SU-DHL-6 (cell line): Measurements from ENCODE around the gene TIRAP.

Experiments
- H2AFZ ChIP-seq: fragments of 200-600 bp; sonication (generic); 2 replicates; pipeline ENCODE4 v1.6.1; 2014; ENCODE audit warnings: low read depth, mild to moderate bottlenecking, moderate library complexity, mixed read lengths, antibody characterized with exemption, low read length; ENCODE audit not compliant: severe bottlenecking
- H3F3A ChIP-seq: fragments of 200-600 bp; shearing (Covaris generic); 2 replicates; pipeline ENCODE4 v1.6.0; 2016; ENCODE audit warnings: antibody characterized with exemption, mild to moderate bottlenecking; ENCODE audit not compliant: insufficient read depth
- H3K27ac ChIP-seq: fragments of 200-600 bp; sonication (generic); 2 replicates; pipeline ENCODE4 v1.5.1; 2016; ENCODE audit warnings: low read depth, mild to moderate bottlenecking, low read length, moderate library complexity, mixed read lengths
- H3K27me3 ChIP-seq: fragments of 200-600 bp; sonication (generic), shearing (Covaris generic); 2 replicates; pipeline ENCODE4 v1.6.0; 2014; ENCODE audit warnings: mild to moderate bottlenecking, low read length
- H3K36me3 ChIP-seq: fragments of 200-600 bp; sonication (generic); 2 replicates; pipeline ENCODE4 v1.6.1; 2014; ENCODE audit warnings: mild to moderate bottlenecking, low read length, mixed read lengths
- H3K4me2 ChIP-seq: fragments of 300-600, 200-600 bp; shearing (Covaris generic), sonication (generic); 2 replicates; pipeline ENCODE4 v1.6.0; 2014; ENCODE audit warnings: low read length, low read depth, mild to moderate bottlenecking; ENCODE audit not compliant: poor library complexity, severe bottlenecking
- H3K4me3 ChIP-seq: fragments of 200-600 bp; sonication (generic); 2 replicates; pipeline ENCODE4 v1.5.1; 2014; ENCODE audit warnings: antibody characterized with exemption, low read length, mild to moderate bottlenecking, mixed read lengths; ENCODE audit not compliant: insufficient read depth, poor library complexity, severe bottlenecking
- H3K79me2 ChIP-seq: fragments of 200-600 bp; sonication (generic); 2 replicates; pipeline ENCODE4 v1.6.1; 2014; ENCODE audit warnings: mild to moderate bottlenecking, low read length, moderate library complexity; ENCODE audit not compliant: insufficient read depth
- H3K9ac ChIP-seq: fragments of 200-600 bp; sonication (generic); 2 replicates; pipeline ENCODE4 v1.7.0; 2014; ENCODE audit warnings: mild to moderate bottlenecking, low read length
- H3K9me2 ChIP-seq: fragments of 200-600 bp; sonication (generic); replicated peaks from 2 replicates; pipeline ENCODE4 v1.6.1; 2014; ENCODE audit warnings: low read length; ENCODE audit not compliant: insufficient read depth
- H3K9me3 ChIP-seq: fragments of 200-600 bp; sonication (generic); 2 replicates; pipeline ENCODE4 v1.6.1; 2014; ENCODE audit warnings: low read length, mixed read lengths; ENCODE audit not compliant: insufficient read depth
- H4K20me1 ChIP-seq: fragments of 200-600 bp; sonication (generic); 2 replicates; pipeline ENCODE4 v1.6.1; 2014; ENCODE audit warnings: low read depth, mild to moderate bottlenecking, antibody characterized with exemption, low read length, moderate library complexity, mixed read lengths
- CTCF ChIP-seq: fragments of 200-600 bp; sonication (generic); IDR thresholded peaks from one replicate; pipeline ENCODE4 v1.5.1; 2017; ENCODE audit warnings: antibody characterized with exemption, mild to moderate bottlenecking, low read length, moderate library complexity; ENCODE audit not compliant: insufficient read depth, poor library complexity, severe bottlenecking
- EZH2phosphoT487 ChIP-seq: fragments of 200-600 bp; sonication (generic), shearing (Covaris generic); conservative IDR thresholded peaks from 2 replicates; pipeline ENCODE4 v1.6.1; 2018; ENCODE audit warnings: mild to moderate bottlenecking, antibody characterized with exemption, low read length, moderate library complexity, mixed read lengths

The TIRAP gene

DNA sequence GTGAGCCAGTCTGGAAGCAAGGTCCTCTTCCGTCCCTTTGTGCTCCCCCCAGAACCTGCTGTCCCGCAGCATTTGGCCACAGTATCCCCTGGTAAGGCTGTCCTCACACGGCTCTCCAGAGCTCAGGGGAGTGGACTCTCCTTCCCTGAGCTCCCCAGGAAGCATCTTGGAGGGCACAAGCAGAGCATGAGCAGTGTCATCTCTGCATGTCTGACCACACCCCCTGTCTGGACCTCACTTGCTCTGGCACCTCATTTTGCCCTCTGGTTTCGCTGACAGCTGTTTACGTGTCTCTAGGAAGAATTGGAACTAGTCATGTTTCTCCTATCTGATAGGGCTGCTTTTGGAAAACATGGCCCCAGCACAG, 36.5 kb downstream of the TIRAP start:
- Histone ChIP-seq H3F3A (no peaks in the 10 kb centered on the region), H3K9ac (no peak overlapping the region), H3K27me3 (no peaks in the 10 kb centered on the region), H3K4me2 (no peak overlapping the region), H3K79me2 (no peaks in the 10 kb centered on the region), H3K36me3 (no peaks in the 10 kb centered on the region), H3K27ac (no peak overlapping the region), H3K9me2 (no peaks in the 10 kb centered on the region), H3K9me3 (no peaks in the 10 kb centered on the region), H2AFZ (no peak overlapping the region), H4K20me1 (no peaks in the 10 kb centered on the region), H3K4me3 (no peak overlapping the region)
- TF ChIP-seq CTCF (no peak), EZH2phosphoT487 (no peak)

GRCh38 chr11:126322996-126323395, 40.1 kb downstream of the TIRAP start:
- Histone ChIP-seq H2AFZ (no peak overlapping the region), H3K27me3 (no peaks in the 10 kb centered on the region), H3K4me2 (no peak overlapping the region), H3K9me2 (no peaks in the 10 kb centered on the region), H3K27ac (no peak overlapping the region), H3F3A (no peaks in the 10 kb centered on the region), H3K9me3 (no peaks in the 10 kb centered on the region), H4K20me1 (no peaks in the 10 kb centered on the region), H3K9ac (no peak overlapping the region), H3K4me3 (no peak overlapping the region), H3K79me2 (no peaks in the 10 kb centered on the region), H3K36me3 (no peaks in the 10 kb centered on the region)
- TF ChIP-seq EZH2phosphoT487: no peak
- TF ChIP-seq CTCF: no peak

DNA sequence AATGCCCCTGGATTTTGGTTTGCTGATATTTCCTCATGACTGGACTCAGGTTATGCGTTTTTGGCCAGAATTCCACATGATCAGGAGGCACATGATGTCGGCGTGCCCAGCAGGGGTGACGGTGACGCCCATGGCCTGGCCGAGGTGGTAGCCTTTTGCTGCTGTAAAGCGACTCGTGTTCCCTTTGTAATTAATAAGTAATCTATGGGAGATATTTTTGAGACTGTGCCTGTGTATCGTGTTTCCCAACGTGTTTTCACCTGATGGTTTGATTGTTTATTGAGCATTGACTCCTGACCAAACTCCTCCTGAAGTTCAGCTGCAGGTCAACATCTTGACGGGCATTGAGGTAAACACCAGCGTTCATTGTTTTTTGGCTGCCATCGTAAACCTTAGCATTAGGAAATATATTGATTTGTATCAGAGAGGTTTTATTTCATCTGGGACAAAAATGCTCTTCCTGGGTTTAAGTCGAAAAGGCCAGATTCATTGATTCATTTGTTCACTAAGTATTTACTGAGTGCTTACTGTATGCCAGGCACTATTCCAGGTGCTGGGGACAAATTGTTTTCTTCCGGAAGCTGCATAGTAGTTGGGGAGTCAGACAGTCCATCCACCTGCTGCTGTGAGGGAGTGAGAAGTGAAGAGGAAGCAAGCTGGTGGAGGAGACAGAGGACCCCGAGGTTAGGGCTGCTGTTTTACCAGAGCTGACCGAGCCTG, 44.5 kb downstream of the TIRAP start:
- H3K9ac ChIP-seq: no peak overlapping the region
- H3K27ac ChIP-seq: no peak overlapping the region
- no peaks in the 10 kb centered on the region for H3K9me2 ChIP-seq
- H3K9me3 ChIP-seq: no peaks in the 10 kb centered on the region
- H4K20me1 ChIP-seq: no peaks in the 10 kb centered on the region
- no peak overlapping the region for H3K4me3 ChIP-seq
- H3K4me2 ChIP-seq: no peak overlapping the region
- H3K36me3 ChIP-seq: no peaks in the 10 kb centered on the region
- H3K27me3 ChIP-seq: no peaks in the 10 kb centered on the region
- no peak overlapping the region for H2AFZ ChIP-seq
- TF ChIP-seq EZH2phosphoT487 (no peak), CTCF (no peak)
- H3K79me2 ChIP-seq: no peaks in the 10 kb centered on the region
- H3F3A ChIP-seq: no peaks in the 10 kb centered on the region
